Measurements from ENCODE around the gene ENOPH1.

Gene ENOPH1

DNA sequence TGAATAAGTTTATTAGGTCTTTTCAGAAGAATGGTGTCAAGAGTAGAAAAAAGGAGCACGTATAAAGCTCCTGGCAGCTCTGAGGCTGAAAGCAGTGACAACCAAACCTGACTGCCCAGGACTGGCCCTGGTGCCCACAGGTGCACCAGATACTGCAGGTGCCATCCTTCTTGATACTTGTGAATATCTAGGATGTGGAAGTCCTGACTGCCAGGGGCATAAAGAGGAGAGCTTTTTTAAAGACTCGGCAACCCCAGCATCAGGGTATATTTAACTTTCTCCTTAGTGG is 70.7 kb downstream of the ENOPH1 start:
- TF ChIP-seq GATA2 (IDR thresholded peaks at IDR 0.05; ENCODE audit: low read depth, low read length) (no peak), GATA3 (IDR thresholded peaks at IDR 0.05; ENCODE audit: low read depth, low read length) (no peak)

DNA sequence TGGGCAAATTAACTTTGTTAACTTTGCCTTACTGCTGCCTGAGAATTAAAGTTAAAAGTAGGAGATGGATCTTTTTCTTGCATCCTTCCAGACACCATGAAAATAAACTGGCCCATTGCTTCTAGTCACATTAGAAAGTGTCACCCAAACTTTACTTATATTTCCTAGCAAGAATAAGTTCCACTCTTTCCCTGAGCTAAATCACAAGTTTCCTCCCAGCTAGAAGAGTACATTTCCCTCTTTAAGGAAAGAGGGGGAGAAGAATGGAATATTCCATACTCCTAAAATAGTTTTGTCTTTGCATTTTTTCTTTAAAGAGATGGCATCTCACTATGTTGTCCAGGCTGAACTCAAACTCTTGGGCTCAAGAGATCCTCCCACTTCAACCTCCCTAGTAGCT is 77.6 kb downstream of the ENOPH1 start:
- TF ChIP-seq GATA3 (IDR thresholded peaks at IDR 0.05; ENCODE audit: low read depth, low read length) (no peak), GATA2 (IDR thresholded peaks at IDR 0.05; ENCODE audit: low read depth, low read length) (no peak)

DNA sequence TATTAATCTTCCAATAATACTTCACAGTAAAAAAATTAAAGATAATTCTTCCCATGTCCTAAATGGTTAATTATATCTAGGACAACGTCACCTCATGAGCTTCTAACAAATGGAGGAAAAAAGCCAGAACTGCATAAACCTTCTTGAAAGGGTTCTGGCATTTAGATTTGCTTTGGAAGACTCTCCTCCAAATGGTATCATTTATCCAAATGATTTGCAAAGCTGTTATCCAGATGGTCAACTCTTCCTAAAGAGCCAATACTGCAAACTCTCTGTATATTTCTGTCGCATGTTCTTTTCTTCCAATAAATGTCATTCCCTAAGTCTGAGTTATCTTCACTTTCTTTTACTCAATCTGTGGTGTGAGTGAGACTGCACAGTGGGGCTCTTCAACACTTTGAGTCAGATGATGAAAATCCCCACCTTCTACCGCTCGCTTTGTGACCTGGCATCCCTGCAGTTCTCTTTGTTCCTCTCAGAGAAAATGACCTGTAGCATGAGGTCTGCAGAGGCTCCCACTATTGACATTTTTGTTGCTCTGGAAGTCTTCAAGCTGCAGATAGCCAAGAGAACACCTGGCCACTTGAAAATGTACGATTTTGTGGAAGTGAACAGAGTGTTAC is 78.5 kb downstream of the ENOPH1 start:
- TF ChIP-seq GATA2 (IDR thresholded peaks at IDR 0.05; ENCODE audit: low read depth, low read length) = no peak

DNA sequence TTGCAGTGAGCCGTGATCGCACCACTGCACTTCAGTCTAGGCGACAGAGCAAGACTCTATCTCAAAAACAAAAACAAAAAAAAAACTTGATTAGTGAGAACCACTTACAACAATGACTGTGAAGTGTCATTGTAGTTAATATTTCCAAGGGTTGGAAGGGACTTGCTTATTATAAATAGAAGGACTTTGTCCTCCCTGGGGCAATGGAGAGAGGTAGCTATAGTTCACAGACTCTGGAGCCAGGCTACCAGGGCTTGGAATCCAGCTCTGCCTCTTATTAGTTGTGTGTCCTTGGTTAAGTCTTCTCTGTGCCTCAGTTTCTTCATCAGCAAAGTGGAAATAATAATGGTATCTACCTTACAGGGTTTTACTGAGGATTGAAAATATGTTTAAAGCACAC is 79.8 kb downstream of the ENOPH1 start:
- TF ChIP-seq GATA3 (IDR thresholded peaks at IDR 0.05; ENCODE audit: low read depth, low read length) (no peak), GATA2 (IDR thresholded peaks at IDR 0.05; ENCODE audit: low read depth, low read length) (no peak)

All from SH-SY5Y (cell line).